Left ventricle myocardium inferior (tissue), 1 donor: ENCODE results near the gene SPCS1. TPM values are rescaled to one million over a fixed set of nuclear protein-coding genes. Genes with fewer than 3 reads are reported as not detected.

Experiments used
- DNase-seq: peaks from one replicate; pipeline ENCODE4 v3.0.0-alpha.2; 2020
- H3K27ac ChIP-seq: fragments of 200-600 bp; replicated peaks from 2 replicates; pipeline ENCODE4 v1.8.0; 2021
- H3K27me3 ChIP-seq: fragments of 200-600 bp; 2 replicates; pipeline ENCODE4 v1.8.0; 2021; ENCODE audit warnings: low read depth
- H3K36me3 ChIP-seq: fragments of 200-600 bp; 2 replicates; pipeline ENCODE4 v1.8.0; 2021
- H3K4me1 ChIP-seq: fragments of 200-600 bp; 2 replicates; pipeline ENCODE4 v1.8.0; 2021
- H3K4me3 ChIP-seq: fragments of 200-600 bp; 2 replicates; pipeline ENCODE4 v1.8.0; 2021; ENCODE audit warnings: mild to moderate bottlenecking, moderate library complexity
- H3K9me3 ChIP-seq: fragments of 200-600 bp; replicated peaks from 2 replicates; pipeline ENCODE4 v1.8.0; 2021
- CTCF ChIP-seq: fragments of 200-600 bp; IDR thresholded peaks from 2 replicates; pipeline ENCODE4 v1.8.0; 2021; ENCODE audit warnings: antibody characterized with exemption, mild to moderate bottlenecking, borderline replicate concordance
- intact Hi-C: fragments of 100-400 bp; cut with micrococcal nuclease; formaldehyde crosslinking; loops from one replicate; pipeline ENCODE4 v1.11.0; 2022
- total RNA-seq: library from RNA; stranded (reverse); fragmentation: NEBNext Ultra II Directional; extraction: Animal tissue kit (Norgen Biotek cat#: 25700); gene quantifications from one replicate; pipeline ENCODE4 v1.2.1, GENCODE V29; 2021
- donor health status: DM: no; HTN: yes; CAD: no; lungs with severe emphysema.

The SPCS1 gene
- total RNA-seq, 1 donor from 2014 or later = 85.8 TPM

- Histone ChIP-seq H3K27ac (no peak overlapping the region), H3K9me3 (no peaks in the 10 kb centered on the region), H3K36me3 (peaks cover 89% of the 10 kb centered on the region), H3K4me1 (no peaks in the 10 kb centered on the region), H3K4me3 (no peak overlapping the region), H3K27me3 (no peaks in the 10 kb centered on the region)
- no peak for TF ChIP-seq CTCF
- intact Hi-C loops = no loop called here
- no peak for DNase-seq
Observed at GRCh38 chr3:52695798-52696671, 9.9 kb upstream of the SPCS1 start.

DNA sequence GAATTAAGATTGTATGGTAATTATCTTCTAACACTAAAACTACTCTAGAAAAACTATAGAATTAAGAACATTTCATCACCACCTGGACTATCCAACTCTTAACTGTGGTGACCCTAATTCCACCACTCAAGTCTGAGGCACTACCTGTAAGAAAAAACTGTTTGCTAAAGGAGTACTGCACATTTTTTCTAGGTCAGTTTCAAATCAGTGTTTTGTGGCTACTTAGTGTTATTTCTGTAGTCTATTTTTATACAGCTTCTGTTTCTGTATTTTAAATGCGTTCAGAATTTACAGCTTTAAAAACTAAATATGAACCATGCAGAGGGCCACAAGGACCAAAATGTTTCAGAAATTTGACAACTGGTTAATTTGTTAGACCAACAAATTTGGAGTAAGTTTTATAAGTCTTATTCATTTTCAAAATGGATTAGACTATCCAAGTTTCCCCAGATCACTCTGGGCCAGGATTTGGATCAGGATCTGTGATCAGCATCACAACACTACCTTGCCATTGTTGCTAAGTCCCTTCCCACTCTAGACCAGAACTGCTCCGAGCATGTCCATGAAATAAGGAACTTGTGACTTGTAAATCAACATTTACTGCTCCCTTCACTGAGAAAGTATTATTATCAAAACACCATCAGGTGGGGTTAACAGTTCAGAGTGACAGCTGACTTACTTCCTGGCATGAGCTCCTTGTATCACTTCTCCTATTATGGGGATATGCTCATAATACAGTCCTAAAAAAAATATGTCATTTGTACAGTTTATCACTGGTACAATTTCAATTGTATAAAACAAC lies 8.9 kb upstream of the SPCS1 start:
- DNase-seq = no peak
- Histone ChIP-seq H3K27ac (no peak overlapping the region), H3K27me3 (no peaks in the 10 kb centered on the region), H3K9me3 (no peaks in the 10 kb centered on the region), H3K4me3 (no peak overlapping the region), H3K4me1 (peaks cover 1% of the 10 kb centered on the region), H3K36me3 (peaks cover 79% of the 10 kb centered on the region)
- intact Hi-C loops = no loop called here
- TF ChIP-seq CTCF = no peak

GRCh38 chr3:52697632-52697965 lies 8.3 kb upstream of the SPCS1 start:
- no peak for DNase-seq
- Histone ChIP-seq H3K4me1 (peaks cover 7% of the 10 kb centered on the region), H3K4me3 (no peak overlapping the region), H3K27me3 (no peaks in the 10 kb centered on the region), H3K27ac (no peak overlapping the region), H3K36me3 (peaks cover 74% of the 10 kb centered on the region), H3K9me3 (no peaks in the 10 kb centered on the region)
- TF ChIP-seq CTCF = no peak
- intact Hi-C loops = no loop called here

DNA sequence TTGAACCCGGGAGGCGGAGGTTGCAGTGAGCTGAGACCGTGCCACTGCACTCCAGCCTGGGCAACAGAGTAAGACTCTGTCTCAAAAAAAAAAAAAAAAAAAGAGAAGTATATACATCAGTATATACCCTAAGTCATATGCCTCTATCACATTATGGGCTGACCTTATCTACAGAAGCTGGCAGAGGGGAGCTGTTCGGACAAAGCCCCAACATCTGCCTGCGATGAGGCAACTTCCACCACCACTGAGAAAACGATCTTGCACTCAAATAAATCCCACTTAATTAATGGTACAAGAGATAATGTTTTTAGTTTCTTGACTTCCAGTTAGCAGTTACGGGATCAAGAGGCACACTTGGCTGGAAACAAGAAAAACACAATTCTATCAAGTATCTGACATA lies 2.6 kb upstream of the SPCS1 start:
- TF ChIP-seq CTCF = no peak
- no peak overlapping the region for H3K27ac ChIP-seq
- intact Hi-C loops = no loop called here

DNA sequence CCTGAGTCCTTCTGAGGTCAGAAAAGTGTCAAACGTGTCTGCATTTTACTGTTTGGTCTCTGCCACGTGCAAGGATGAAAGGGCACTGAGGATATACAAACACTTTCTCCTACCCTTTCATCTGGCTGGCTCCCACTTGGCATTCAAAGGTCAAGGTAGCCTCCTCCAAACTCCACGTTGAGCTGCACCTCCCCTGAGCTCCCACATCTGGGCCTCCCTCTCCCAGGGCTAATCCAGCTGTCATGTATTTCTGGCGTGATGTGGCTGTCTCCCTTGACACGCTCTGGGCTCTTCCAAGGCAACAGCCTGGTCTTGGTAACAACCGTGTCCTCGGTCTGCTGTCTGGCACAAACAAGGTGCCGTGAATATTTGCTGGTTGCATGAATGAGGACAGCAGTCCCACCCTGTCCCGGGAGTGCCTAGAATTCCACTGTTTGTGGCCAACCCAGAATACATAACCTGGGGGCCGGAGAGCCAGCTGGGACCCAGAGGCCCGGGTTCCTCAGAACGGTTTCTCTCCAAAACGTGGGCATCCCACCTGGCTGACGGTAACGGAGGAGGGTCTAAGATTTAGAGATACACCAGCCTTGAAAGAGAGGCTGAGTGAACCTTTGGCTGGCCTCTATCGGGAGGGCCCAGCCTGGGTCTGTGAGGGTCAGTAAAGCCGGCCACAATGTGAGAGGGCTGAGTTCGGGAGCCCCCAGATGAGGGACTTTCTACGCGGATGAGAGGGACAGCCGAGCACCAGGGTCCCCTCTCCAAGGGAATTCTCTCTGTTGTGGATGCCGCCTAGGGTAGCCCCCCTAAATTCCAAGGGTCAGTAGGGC lies 1.1 kb upstream of the SPCS1 start:
- no peak for DNase-seq
- intact Hi-C loops = no loop called here
- no peaks in the 10 kb centered on the region for H3K27me3 ChIP-seq
- peaks cover 54% of the 10 kb centered on the region for H3K4me1 ChIP-seq
- H3K9me3 ChIP-seq = no peaks in the 10 kb centered on the region
- H3K27ac ChIP-seq = peak overlapping the region; percentile 93
- peak overlapping the region; percentile 87 for H3K4me3 ChIP-seq
- peaks cover 24% of the 10 kb centered on the region for H3K36me3 ChIP-seq
- no peak for TF ChIP-seq CTCF

More for the DNA sequence above, 2.6 kb upstream of the SPCS1 start:
- Histone ChIP-seq H3K4me1 (peaks cover 54% of the 10 kb centered on the region), H3K27me3 (no peaks in the 10 kb centered on the region), H3K9me3 (no peaks in the 10 kb centered on the region), H3K4me3 (no peak overlapping the region), H3K36me3 (peaks cover 26% of the 10 kb centered on the region)
- no peak for DNase-seq
